Fibroblast of peridontal ligament (primary cell): Measurements from ENCODE around the gene CCDC57.

Source experiments
- DNase-seq: peaks from one replicate; pipeline ENCODE4 v3.0.0-alpha.2; 2010; ENCODE audit errors: extremely low read depth

The CCDC57 gene

DNA sequence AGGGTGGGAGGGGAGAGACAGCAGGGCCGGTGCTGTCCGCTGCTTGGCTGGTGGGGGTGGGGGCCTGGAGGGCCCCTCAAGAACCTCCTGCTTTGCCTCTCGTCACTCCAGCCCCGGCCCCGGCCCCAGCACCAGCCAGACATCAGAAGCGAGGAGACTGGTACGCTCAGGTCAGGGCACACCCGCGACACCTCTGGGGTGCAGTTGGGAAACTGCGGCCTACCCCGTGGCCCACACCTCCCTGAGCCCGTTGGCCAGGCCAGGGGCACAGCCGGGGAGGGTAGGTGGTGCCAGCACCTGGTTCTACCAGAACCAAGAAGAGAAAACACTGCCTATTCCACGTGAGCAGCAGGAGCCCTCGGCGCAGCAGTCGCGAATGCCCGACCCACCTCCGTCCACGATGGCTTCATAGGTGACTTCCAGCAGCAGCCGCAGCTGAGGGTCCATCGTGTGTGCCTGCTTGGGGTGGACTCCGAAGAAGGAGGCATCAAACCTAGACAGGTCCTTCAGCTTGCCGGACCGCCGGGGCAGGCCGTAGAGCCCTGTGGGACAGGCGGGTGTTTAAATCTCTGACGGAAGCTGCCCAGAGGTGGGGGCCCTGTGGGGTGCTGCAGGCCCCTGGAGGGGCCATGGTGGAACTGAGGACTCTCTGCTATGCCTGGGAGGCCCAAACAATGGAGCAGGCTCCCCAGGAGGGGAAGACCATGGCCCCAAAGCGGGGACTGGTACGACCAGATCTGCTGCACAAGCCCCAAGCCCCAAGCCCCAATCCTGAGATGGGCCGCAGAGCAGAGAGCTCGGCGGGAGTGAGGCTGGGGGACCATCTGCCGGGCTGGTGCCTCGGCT lies 117.5 kb downstream of the CCDC57 start:
- no peak for DNase-seq

DNA sequence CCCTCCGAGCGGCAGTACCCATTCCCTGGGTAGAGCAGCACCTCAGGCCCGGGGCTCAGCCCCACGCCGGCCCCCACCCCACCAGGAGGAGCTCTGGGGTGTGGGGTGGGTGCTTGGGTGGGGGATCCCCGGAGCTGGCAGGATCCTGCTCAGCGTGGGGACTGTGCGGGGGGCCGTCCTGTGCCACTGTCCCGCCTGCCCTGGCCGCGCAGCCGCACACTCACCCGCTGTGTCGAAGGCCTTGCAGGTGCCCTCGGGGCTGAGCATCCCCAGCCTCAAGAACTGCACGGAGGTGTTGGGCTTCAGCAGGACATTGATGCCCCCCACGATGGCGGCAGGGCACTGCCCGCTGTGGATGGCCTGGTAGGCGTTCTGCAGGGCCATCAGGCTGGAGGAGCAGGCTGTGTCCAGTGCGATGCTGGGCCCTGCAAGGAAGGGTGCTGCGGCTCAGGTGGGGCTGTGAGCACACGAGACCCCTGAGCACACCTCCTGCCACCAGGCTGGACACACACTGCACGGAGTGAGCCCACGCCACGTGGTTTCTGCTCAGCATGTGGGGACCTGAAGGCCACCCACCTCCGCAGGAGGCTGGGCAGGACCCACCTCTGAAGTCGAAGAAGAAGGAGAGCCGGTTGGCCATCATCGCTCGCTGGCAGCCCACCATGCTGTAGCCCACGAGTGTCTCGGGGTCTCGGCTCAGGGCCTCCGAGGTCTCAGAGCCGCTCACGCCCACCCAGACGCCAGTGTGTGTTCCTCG lies 119.5 kb downstream of the CCDC57 start:
- no peak for DNase-seq

DNA sequence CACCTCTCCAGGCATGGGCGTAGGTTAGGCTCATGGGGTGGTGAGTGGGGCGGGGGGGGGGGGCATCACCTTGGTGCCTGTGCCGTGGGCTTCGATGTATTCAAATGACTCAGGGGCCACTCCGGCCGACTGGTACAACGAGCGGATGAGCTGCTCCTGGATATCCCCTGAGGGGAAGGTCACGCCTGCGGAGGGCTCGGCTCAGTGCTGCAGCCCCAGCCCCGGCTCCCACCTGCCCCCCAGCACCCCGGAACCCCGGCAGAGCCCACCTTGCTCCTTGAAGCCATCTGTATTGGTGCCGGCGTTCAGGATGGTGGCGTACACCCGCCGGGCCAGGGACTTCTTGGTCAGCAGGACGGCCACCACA lies 120.0 kb downstream of the CCDC57 start:
- DNase-seq, result no peak

DNA sequence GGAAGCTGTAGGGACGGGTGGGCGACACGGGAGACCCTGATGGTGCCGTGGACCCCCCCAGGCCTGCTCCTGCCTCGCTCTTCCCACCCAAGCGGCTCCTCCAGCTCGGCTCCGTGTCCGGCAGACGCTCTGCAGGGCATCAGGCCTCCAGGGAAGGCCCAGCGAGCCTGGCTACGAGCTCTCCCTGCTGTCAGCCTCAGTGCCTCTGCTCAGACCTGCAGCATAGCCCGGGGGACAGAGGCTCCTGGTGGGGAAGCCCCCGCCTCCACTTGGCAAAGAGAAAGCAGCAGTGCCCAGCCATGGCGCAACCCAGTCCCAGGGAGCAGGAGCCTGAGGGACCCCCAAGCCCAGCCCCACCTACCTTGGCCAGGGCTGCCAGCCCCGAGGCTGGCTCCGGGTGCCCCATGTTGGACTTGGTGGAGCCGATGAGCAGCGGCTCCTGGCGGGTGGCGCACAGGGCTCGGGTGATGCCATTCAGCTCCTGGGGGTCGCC lies 120.5 kb downstream of the CCDC57 start:
- DNase-seq, result no peak

DNA sequence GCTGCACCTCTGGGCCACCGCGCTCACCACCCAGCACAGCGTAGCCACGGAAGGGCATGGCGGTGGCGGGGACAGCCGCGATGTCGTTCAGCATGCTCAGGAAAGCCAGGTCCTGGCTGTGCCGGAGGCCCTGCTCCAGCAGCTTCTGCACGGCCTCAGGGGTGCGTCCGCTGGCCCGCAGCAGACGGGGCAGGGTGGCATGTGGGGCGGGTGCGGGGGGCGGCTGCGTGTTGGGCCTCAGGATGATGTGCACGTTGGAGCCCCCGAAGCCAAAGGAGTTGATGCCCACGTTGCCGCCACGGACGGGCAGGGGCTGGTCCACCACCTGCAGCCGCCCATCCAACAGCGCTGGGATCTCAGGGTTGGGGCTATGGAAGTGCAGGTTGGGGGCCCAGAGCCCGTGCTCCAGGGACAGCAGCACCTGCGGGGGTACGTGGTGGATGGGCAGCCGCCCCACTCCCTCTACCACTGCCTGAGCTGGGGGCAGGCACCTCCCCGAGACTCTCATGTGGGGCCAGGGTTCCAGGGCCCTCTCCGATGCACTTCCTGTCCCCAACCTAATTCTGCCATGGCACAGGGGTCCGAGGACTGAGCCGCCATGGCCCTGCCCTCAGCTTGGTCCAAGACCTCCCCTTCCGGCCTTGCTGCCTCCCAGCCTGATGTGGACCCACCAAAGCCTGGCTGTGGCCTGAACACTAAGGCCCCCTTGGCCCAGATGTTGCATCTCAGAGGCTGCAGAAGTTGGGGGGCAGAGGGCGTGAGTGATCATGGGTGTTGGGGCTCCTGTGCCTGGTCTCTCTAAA lies 121.2 kb downstream of the CCDC57 start:
- no peak for DNase-seq

GRCh38 chr17:82090549-82091263 lies 121.9 kb downstream of the CCDC57 start:
- no peak for DNase-seq

DNA sequence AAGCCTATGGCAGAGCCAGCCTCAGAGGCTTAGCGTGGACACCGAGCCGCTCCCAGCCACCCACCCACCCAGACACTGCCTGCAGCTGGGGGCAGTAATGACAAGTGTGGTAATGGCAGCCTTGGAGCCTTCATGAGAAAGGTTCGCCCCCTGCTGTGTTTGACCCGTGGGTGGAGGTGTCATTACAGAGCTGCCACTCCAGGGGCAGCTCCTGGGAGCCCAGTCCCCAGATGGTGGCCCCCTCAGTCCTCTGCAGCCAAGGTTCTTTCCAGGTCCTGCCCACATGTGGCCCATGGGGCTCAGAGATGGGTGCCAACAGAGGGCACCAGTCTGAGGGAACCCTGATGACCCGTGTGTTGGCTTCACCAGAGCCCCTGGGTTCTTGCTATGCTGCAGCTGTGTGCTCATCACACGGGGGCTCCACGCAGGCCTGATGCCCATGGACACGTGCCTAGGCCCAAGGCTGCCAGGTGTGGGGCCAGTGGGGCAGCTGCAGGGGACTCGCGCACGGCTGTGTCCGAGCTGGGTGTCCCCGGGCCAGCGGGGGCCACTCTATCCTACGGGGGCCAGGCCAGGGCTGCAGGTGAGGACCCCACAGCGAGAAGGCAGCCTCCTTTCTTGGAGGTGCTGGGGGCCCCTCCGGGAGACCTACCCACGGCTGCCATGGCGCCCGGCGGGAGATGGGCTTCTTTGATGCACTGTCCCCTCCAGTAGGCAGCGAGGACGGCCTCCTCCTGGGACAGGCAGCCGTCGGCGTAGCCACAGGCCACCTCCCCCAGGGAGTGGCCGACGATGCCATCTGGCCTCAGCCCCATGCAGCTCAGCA lies 122.7 kb downstream of the CCDC57 start:
- DNase-seq, result no peak

DNA sequence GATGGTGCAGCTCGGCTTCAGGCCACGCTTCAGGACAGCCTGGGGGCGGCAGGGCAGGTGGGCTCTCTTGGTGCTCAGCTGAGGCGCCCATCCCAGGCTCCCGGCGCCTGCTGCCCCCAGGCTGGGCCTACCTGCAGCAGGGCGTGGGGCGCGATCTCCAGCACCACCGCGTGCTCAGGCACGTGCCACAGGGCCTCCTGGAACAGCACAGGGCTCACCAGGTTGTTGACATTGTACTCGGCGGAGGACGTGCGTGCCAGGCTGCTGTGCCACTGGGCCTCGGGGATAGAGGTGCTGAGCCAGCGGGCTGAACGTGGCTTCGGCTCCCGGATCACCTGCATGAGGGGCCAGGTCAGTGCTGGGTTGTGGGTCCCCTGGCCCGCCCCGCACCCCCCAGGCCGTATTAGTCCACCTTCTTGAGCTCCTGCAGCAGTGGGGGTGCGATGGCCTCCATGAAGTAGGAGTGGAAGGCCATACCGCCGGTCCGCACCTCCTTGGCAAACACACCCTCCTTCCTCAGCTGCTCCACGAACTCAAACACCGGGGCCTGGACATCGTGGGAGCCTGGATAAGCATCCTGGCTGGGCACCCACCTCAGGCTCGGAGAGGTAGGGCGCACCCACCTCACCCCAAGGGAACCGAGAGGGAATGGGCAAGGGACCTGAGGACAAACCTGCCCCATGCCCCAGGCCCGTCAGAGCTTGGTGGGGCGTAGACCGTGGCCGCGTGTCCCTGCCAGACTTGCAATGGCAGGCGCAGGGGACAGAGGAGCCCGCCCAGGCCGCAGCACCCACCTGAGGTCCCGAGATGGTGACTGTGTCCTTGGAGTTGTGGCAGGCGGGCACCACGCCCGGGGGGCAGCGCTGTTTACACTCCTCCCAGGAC lies 123.6 kb downstream of the CCDC57 start:
- DNase-seq, result no peak

DNA sequence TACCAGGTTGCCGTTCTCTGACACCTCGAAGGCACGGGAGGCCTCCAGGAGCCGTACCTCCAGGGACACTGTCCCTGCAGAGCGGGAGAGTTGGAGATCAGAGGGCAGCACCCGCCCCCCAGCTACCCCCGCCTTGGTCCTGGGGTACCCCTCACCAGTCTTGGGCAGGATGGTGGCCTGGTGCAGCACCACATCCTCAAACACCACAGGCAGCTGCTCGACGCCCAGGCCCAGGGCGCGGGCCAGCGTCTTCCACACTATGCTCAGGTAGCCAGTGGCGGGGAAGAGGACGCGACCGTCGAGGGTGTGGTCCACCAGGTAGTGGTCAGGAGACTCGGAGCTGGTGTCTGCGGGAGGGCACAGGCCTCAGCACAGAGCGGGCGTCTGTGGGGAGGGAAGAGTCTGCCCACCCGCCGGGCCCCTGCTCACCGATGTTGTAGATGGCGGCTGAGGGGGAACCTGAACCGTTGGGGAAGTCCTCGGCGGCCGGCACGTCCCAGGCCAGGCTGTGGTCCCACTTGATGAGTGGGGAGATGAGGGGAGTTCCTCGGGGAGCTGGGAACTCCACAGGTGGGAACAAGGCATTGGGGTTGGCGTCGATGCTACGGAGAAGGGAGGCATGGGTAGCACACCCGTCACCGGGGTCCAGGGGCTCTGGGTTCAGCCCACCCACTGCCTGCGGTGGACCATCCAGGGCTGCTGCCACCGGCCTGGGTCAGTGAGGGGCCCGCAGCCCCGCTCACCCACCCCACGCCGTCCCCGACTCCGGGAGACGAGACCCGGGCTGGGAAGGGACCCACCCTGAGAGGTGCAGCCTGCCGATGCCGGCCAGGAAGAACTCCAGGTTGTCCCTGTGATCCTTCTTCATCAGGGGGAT lies 124.4 kb downstream of the CCDC57 start:
- no peak for DNase-seq

DNA sequence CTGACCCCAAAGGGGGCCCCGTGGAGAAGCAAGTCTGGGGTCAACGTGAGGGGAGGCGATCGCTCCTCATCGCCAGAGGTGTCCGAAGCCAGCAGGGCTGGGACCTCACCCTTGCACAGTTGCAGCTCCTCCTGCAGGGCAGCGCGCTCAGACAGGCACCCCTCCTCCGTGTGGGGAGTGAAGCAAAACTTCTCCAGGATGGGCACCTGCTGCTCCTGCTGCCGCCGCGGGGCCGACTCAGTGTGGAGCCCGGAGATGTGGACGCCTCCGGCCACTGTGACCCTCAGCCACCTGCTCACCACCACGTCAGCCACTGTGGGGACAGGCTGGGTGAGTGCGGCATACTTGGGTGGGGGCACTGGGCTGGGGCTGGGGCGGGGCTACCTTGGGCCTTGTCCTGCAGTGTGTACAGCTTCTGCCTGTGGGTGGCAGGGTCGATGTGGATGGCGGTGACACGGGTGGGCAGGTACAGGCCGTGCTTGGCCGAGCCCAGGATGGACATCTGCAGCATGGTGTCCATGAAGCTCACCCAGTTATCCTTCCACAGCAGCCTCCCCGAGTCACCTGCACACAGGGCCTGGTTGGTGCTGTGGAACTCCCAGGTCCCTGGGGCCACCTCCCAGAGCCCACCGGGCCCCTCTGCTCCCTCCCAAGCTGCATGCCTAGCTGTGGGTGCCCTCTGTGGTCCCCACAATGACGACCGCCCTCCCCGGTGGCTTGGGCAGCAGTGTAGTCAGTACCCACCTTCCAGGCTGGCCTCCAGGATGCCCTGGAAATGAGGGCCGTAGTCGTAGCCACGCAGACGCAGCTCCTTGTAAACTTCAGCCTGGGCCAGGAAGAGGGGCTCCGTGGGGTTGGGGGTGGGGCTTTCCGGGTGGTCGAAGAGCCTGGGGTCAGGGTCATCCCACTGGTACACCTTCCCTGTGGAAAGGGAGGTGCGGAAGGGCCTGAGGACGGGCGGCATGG lies 125.4 kb downstream of the CCDC57 start:
- DNase-seq, result no peak

- no peak for DNase-seq
Observed at GRCh38 chr17:82085931-82086764, 126.5 kb downstream of the CCDC57 start.

GRCh38 chr17:82085031-82085861 lies 127.4 kb downstream of the CCDC57 start:
- DNase-seq, result no peak

DNA sequence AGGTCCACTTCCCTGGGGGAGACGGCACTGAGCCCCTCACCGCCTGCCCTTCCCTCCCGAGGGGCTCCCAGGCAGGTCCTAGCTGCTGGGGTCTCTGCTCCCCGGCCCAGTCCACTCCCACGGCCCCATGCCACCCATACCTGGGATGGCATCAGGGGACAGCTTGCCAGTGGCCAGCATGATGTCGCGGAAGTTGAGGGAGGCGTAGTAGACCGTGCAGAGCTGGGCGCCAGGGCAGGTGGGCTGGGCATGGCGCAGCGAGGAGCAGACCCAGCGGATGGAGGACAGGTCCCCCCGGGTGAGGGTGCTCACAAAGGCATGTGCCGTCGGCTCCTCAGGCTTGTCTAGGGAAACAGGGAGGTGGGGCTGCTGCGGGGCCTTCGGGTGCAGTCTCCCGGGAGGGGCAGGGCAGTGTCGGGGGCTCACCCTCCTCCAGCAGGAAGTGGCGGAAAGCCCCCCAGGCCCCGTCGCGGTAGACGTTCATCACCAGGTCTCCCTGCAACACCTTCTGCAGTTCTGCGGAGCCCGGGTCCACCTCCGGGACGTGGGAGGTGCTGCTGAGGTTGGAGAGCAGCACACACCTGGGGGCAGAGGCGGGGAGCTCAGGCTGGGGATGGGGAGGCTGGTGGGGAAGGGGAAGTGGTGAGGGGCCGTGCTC lies 128.1 kb downstream of the CCDC57 start:
- DNase-seq, result no peak

DNA sequence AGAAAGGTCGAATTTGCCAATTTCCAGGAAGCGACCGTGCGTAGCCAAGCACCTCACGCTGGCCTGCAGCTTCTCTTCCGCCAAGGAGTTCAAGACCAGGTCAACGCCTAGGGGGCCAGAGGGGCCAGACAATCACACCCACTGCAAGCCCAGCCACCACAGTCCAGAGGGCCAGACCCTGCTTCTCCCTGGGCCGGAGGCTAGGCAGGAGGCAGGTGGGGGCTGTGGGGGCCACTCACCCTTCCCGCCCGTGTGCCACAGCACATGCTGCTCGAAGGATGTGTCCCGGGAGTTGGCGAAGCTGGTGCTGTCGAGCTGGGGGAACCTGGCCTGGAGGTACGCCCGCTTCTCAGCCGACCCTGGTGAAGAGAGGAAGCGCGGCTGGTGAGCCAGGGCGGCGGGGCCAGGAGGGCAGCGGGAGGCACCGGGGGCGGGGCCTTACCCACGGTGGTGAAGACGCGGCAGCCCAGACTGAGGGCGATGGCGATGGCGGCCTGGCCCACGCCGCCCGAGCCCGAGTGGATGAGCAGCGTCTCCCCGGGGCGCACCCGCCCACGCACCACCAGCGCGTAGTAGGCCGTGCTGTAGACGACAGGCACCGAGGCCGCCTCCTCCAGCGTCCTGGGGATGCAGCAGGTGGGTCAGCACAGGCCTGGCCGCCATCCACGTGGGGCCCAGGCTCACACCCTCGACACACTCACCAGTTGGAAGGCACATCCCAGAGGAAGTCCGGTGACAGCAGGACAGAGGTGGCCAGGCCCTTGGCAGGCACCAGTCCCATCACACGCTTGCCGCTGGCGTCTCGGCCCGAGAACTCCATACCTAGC lies 128.9 kb downstream of the CCDC57 start:
- DNase-seq, result no peak
